OCI-LY3 (cell line): ENCODE measurements around the gene SPAG8.

Experiments used
- H2AFZ ChIP-seq: fragments of 200-600, 300-600 bp; shearing (Covaris generic); 2 replicates; pipeline ENCODE4 v1.6.0; 2014; ENCODE audit warnings: antibody characterized with exemption, low read depth, low read length
- H3K27ac ChIP-seq: fragments of 200-600, 300-600 bp; sonication (generic); 2 replicates; pipeline ENCODE4 v1.5.1; 2014; ENCODE audit warnings: mild to moderate bottlenecking, low read length, moderate library complexity, mixed read lengths
- H3K27me3 ChIP-seq: fragments of 200-600, 300-600 bp; sonication (generic); 2 replicates; pipeline ENCODE4 v1.6.1; 2014; ENCODE audit warnings: low read depth, low read length, mixed read lengths
- H3K36me3 ChIP-seq: fragments of 200-600, 300-600 bp; sonication (generic); replicated peaks from 2 replicates; pipeline ENCODE3; 2014; ENCODE audit warnings: low read depth, low read length, mixed read lengths
- H3K4me1 ChIP-seq: fragments of 300-600, 200-600 bp; sonication (generic); 2 replicates; pipeline ENCODE4 v1.6.1; 2014; ENCODE audit warnings: low read length, mixed read lengths
- H3K4me2 ChIP-seq: fragments of 200-600, 300-600 bp; sonication (generic); 2 replicates; pipeline ENCODE4 v1.6.1; 2014; ENCODE audit warnings: low read length, mixed read lengths
- H3K4me3 ChIP-seq: fragments of 300-600, 200-600 bp; sonication (generic); 2 replicates; pipeline ENCODE4 v1.5.1; 2014; ENCODE audit warnings: antibody characterized with exemption, mild to moderate bottlenecking, low read length, moderate library complexity
- H3K79me2 ChIP-seq: fragments of 300-600, 200-600 bp; shearing (Covaris generic); 2 replicates; pipeline ENCODE4 v1.6.1; 2014; ENCODE audit warnings: mild to moderate bottlenecking, low read length, mixed read lengths
- H3K9ac ChIP-seq: fragments of 300-600, 200-600 bp; shearing (Covaris generic); 2 replicates; pipeline ENCODE4 v1.6.0; 2014; ENCODE audit warnings: mild to moderate bottlenecking, low read length, moderate library complexity
- H3K9me3 ChIP-seq: fragments of 200-600, 300-600 bp; shearing (Covaris generic); 2 replicates; pipeline ENCODE4 v1.6.1; 2014; ENCODE audit warnings: low read length, mixed read lengths; ENCODE audit not compliant: insufficient read depth
- H4K20me1 ChIP-seq: fragments of 200-600, 300-600 bp; sonication (generic); 2 replicates; pipeline ENCODE4 v1.6.1; 2016; ENCODE audit warnings: low read length, mixed read lengths; ENCODE audit not compliant: insufficient read depth
- CTCF ChIP-seq: fragments of 200-600, 300-600 bp; sonication (generic); IDR thresholded peaks from 2 replicates; pipeline ENCODE4 v1.5.1; 2014; ENCODE audit warnings: antibody characterized with exemption, low read length, low read depth
- EZH2phosphoT487 ChIP-seq: fragments of 200-600 bp; shearing (Covaris generic); IDR thresholded peaks from 2 replicates; pipeline ENCODE4 v1.6.1; 2018; ENCODE audit warnings: antibody characterized with exemption, mixed run types, low read depth

The SPAG8 gene

GRCh38 chr9:35776018-35776417, 36.0 kb downstream of the SPAG8 start:
- TF ChIP-seq CTCF (no peak), EZH2phosphoT487 (no peak)
- Histone ChIP-seq H3K27me3 (no peaks in the 10 kb centered on the region), H3K4me2 (peak overlapping the region; percentile 13; the same call in 1 of the 2 replicates)

GRCh38 chr9:35774907-35775635, 37.0 kb downstream of the SPAG8 start:
- no peaks in the 10 kb centered on the region for H3K27me3 ChIP-seq
- no peaks in the 10 kb centered on the region for H3K9me3 ChIP-seq
- H3K79me2 ChIP-seq: no peaks in the 10 kb centered on the region
- H3K4me2 ChIP-seq: no peak overlapping the region
- no peak overlapping the region for H3K27ac ChIP-seq
- peaks cover 12% of the 10 kb centered on the region for H3K4me1 ChIP-seq
- H3K9ac ChIP-seq: no peak overlapping the region
- TF ChIP-seq CTCF (no peak), EZH2phosphoT487 (no peak)
- H2AFZ ChIP-seq: no peak overlapping the region
- no peaks in the 10 kb centered on the region for H4K20me1 ChIP-seq
- H3K4me3 ChIP-seq: no peak overlapping the region
- H3K36me3 ChIP-seq: no peaks in the 10 kb centered on the region

More at GRCh38 chr9:35776018-35776417, 36.0 kb downstream of the SPAG8 start:
- no peak overlapping the region for H3K4me3 ChIP-seq
- no peak overlapping the region for H3K27ac ChIP-seq
- no peaks in the 10 kb centered on the region for H3K79me2 ChIP-seq
- no peaks in the 10 kb centered on the region for H3K9me3 ChIP-seq
- H4K20me1 ChIP-seq: no peaks in the 10 kb centered on the region
- no peak overlapping the region for H3K9ac ChIP-seq
- H2AFZ ChIP-seq: no peak overlapping the region
- peaks cover 12% of the 10 kb centered on the region for H3K4me1 ChIP-seq
- no peaks in the 10 kb centered on the region for H3K36me3 ChIP-seq

GRCh38 chr9:35771943-35772342, 40.1 kb downstream of the SPAG8 start:
- H3K4me2 ChIP-seq: no peak overlapping the region
- H3K4me1 ChIP-seq: peaks cover 17% of the 10 kb centered on the region
- no peak overlapping the region for H2AFZ ChIP-seq
- no peaks in the 10 kb centered on the region for H3K79me2 ChIP-seq
- H3K4me3 ChIP-seq: no peak overlapping the region
- no peaks in the 10 kb centered on the region for H4K20me1 ChIP-seq
- no peak overlapping the region for H3K27ac ChIP-seq
- H3K9me3 ChIP-seq: no peaks in the 10 kb centered on the region
- TF ChIP-seq CTCF (no peak), EZH2phosphoT487 (no peak)
- H3K36me3 ChIP-seq: no peaks in the 10 kb centered on the region
- H3K9ac ChIP-seq: no peak overlapping the region
- no peaks in the 10 kb centered on the region for H3K27me3 ChIP-seq

GRCh38 chr9:35771534-35771933, 40.5 kb downstream of the SPAG8 start:
- Histone ChIP-seq H3K9me3 (no peaks in the 10 kb centered on the region), H2AFZ (no peak overlapping the region), H3K4me3 (no peak overlapping the region), H3K4me1 (peaks cover 19% of the 10 kb centered on the region), H3K27ac (no peak overlapping the region), H3K9ac (no peak overlapping the region), H3K79me2 (no peaks in the 10 kb centered on the region), H3K27me3 (no peaks in the 10 kb centered on the region), H4K20me1 (no peaks in the 10 kb centered on the region), H3K4me2 (no peak overlapping the region), H3K36me3 (no peaks in the 10 kb centered on the region)
- no peak for TF ChIP-seq CTCF
